GM19467 (cell line): ENCODE measurements around the gene SRL.
"Not testable (repeated sequence)": the region's sequence is repeated elsewhere in the genome, so short reads cannot be mapped to it uniquely, and the experiment has no call there.

Experiments used
- ATAC-seq: cut with Tn5 transposase; IDR thresholded peaks from one replicate; pipeline ENCODE4 v1.9.1; 2021; ENCODE audit warnings: mild to moderate bottlenecking, moderate library complexity; ENCODE audit not compliant: unreplicated experiment

Gene SRL

DNA sequence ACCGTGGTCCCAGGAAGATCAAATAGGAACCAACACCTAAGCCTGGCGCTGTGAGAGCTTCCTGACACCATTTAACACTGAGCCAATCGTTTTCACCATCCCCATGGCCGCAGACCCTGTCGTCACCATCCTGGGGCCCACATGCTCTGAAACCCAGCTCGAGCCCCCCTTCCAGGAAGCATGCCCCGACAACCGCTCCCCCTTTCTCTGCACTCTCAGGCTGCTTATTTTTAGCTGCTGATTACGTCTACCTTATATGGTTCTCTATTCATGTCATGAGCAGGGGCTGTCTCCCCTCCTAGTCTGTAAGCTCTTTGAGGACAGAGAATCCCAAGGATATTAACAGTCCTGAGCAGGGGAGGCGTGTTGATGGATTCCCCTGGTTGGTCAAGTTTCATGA, 10.5 kb downstream of the SRL start:
- no peak for ATAC-seq

GRCh38 chr16:4227040-4227332, 14.9 kb downstream of the SRL start:
- no peak for ATAC-seq

DNA sequence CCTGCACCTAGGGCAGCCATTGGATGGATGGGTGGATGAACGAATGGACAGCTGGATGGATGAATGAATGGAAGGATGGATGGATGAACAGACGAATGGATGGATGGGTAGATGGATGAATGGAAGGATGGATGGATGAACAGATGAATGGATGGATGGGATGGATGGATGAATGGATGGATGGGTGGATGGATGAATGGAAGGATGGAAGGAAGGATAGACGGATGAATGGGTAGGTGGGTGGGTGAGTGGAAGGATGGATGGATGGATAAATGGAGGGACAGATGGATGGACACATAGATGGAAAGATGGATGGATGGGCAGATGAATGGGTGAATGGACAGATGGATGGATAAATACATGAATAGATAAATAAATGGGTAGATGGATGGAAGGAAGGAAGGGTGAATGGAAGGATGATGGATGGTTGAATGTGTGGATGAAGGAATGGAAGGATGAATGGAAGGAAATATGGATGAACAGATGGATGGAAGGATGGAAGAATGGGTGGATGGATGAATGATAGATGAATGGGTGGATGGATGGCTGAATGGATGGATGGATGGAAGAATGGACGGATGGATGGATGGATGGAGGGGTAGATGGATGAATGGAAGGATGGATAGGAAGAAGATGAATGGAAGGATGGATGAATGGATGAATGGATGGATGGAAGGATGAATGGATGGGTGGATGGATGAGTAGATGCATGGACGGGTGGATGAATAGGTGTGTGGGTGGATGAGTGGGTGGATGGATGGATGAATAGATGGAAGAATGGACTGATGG, 15.4 kb downstream of the SRL start:
- ATAC-seq = no peak

- ATAC-seq = no peak
Observed at GRCh38 chr16:4225075-4225474, 16.8 kb downstream of the SRL start.

GRCh38 chr16:4220358-4220757, 21.5 kb downstream of the SRL start:
- no peak for ATAC-seq

GRCh38 chr16:4218202-4218601, 23.7 kb downstream of the SRL start:
- no peak for ATAC-seq

DNA sequence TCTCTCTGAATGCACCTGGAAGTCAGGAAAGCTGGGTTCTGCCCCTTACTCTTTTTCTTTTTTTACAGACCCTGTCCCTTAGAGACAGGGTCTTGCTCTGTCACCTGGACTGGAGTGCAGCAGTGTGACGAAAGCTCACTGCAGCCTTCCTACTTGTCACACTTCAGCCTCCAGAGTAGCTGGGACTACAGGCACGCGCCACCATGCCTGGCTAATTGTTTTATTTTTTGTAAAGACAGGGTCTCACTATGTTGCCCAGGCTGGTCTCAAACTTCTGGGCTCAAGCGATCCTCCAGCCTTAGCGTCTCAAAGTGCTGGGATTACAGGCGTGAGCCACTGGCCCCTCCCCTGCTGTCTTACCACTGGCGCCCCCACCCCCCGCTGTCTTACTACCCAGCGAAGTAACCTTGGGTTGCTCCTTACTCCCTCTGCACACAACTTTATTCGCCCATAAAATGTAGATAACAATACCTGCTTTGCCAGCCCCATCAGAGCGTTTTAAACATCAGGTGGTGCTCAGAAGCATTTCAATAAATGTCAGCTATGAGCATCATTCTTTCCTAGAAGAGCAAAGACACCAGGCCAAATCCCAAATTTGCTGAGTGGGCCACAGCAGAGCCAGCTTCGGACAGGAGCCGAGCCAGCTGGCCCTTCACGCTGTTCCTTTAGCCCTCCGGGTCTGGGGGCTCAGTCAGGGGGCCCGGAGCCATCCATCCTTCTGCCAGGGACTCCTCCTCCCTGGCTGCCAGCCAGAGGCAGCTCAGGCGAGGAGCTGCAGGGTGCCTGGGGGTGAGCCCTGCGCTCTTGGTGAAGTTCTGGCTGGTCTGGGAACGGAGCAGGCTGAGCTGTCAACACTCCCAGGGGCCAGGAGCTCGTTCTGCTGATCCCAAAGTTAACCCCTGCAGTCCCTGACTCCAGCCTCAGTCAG, 24.4 kb downstream of the SRL start:
- ATAC-seq = no peak

DNA sequence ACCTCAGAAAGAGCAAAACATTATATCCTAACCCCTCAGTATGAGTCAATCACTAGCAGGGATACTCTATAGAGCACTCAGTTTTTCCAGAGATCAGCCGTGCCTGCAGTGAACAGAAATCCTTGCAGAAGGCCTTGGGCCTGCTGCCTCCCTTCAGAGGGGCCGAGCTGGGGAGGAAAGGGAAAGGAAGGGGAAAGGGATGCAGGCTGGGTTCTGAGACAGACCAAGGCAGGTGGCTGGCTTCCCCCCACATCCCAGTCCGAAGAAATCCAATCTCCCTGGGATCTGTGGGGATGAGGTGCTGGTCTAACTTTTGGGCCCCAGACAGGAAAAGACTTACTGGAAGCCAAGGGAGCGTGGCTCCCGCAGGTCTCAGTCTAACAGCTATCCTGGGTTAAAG, 25.3 kb downstream of the SRL start:
- no peak for ATAC-seq

- no peak for ATAC-seq
Observed at GRCh38 chr16:4215106-4215505, 26.8 kb downstream of the SRL start.

GRCh38 chr16:4214215-4214621, 27.7 kb downstream of the SRL start:
- ATAC-seq = no peak

DNA sequence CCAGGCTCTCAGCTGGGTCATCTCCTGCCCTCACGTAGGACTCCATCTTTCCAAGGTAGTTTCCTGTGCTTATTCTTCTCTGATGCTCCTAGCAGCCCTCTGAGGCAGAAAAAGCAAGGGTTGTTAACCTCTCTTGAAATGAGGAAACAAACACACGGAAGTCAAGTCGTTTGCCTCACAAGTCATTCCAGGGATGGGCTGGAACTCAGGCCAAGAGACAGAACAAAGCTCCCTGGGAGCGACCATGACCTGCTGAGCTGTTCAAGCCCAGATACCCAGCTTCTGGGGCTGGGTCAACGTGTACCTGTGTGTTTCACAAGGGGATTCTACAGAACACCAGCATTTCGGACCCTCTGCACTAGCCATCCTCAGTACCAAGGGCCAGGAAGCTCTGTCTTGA, 28.1 kb downstream of the SRL start:
- ATAC-seq = no peak

GRCh38 chr16:4212934-4213296, 29.0 kb downstream of the SRL start:
- no peak for ATAC-seq

- no peak for ATAC-seq
Observed at GRCh38 chr16:4212211-4212933, 29.5 kb downstream of the SRL start.

- not testable (repeated sequence) for ATAC-seq
Observed at GRCh38 chr16:4211445-4212210, 30.3 kb downstream of the SRL start.

- no peak for ATAC-seq
Observed at GRCh38 chr16:4209666-4210065, 32.2 kb downstream of the SRL start.

- ATAC-seq = no peak
Observed at GRCh38 chr16:4208341-4208751, 33.5 kb downstream of the SRL start.

DNA sequence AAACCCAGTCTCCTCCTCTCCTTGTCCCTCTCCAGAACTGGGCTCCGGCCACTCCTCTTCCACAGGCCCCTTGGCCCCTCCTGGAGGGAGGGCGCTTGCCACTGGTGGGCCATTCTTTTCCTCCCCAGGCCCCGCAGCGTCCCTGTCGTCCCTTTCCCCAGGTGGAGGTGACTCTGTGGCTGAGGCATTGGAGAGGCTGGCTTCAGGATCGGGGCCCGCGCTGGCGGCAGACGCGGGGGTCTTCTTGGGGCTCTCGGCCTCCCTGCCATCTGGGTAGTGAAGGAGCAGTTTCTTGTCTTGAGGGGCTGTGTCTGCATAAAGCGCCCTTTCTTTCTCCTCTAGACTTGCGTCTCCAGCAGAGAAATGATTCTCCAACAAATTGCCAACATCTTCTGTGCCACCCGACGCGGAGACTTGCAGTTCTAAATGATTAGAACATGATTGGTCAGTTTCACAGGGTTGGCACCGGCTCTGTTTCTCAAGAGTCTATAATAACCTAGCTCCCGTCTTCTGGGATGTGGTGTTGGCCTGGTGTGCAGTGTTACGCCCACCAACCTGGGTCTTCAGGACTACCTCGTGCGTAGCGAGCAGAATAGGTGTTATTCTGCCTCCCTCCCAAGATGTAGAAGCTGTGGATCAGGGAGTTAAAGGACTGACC, 34.1 kb downstream of the SRL start:
- no peak for ATAC-seq

- ATAC-seq = no peak
Observed at GRCh38 chr16:4207229-4207628, 34.7 kb downstream of the SRL start.

DNA sequence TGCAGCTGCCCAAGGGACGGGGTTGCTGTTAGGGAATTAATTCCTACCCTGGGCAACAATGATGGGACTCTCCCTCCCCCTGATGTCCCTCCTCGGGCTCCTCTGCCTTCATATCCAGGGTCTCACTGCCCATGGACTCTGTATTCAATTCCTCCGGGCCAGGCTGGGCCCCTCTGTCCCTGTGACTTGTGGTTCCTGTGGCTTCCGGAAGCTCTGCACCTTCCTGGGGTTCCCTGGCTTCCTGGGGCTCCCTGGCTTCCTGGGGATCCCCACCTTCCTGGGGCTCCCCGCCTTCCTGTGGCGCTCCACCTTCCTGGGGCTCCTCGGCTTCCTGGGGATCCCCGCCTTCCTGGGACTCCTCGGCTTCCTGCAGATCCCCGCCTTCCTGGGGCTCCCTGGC, 35.2 kb downstream of the SRL start:
- ATAC-seq = no peak

DNA sequence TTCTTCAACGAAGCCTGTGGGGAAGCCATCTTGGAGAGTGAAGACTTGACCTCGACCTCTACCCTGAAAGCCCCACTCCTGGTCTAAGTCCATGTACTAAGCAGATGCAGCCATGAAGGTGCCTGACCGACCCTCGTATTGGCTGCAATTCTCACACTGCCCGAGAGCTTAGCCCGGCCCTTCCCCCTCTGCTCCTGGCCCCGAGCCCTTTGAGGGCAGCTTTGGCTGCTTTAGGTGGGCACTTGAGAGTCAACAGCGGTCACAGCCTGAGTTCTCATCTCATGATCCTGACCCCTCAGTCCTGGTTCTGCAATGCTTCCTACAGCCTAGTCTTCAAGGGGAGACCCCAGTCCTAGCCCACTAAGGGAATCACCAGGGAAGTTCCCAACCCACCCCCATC, 35.9 kb downstream of the SRL start:
- ATAC-seq = no peak
